Left ventricle myocardium superior (tissue), 1 donor: ENCODE results near the gene DNAJC5G. TPM values are rescaled to one million over a fixed set of nuclear protein-coding genes. Genes with fewer than 3 reads are reported as not detected.

ENCODE experiments used
- ATAC-seq: fragments of 200-7000 bp; cut with Tn5 transposase; one replicate; pipeline ENCODE4 v1.9.1; 2020; ENCODE audit warnings: mild to moderate bottlenecking, moderate library complexity
- DNase-seq: peaks from one replicate; pipeline ENCODE4 v3.0.0-alpha.2; 2020
- intact Hi-C: fragments of 100-400 bp; cut with micrococcal nuclease; formaldehyde crosslinking; loops from one replicate; pipeline ENCODE4 v1.11.0; 2022
- total RNA-seq: library from RNA; stranded (reverse); fragmentation: NEBNext Ultra II Directional; extraction: Animal tissue kit (Norgen Biotek cat#: 25700); gene quantifications from one replicate; pipeline ENCODE4 v1.2.1, GENCODE V29; 2021
- donor health status: DM: no; HTN: yes; CAD: no; lungs with severe emphysema.

The DNAJC5G gene
- total RNA-seq, 1 donor from 2014 or later: 2.1 TPM

DNA sequence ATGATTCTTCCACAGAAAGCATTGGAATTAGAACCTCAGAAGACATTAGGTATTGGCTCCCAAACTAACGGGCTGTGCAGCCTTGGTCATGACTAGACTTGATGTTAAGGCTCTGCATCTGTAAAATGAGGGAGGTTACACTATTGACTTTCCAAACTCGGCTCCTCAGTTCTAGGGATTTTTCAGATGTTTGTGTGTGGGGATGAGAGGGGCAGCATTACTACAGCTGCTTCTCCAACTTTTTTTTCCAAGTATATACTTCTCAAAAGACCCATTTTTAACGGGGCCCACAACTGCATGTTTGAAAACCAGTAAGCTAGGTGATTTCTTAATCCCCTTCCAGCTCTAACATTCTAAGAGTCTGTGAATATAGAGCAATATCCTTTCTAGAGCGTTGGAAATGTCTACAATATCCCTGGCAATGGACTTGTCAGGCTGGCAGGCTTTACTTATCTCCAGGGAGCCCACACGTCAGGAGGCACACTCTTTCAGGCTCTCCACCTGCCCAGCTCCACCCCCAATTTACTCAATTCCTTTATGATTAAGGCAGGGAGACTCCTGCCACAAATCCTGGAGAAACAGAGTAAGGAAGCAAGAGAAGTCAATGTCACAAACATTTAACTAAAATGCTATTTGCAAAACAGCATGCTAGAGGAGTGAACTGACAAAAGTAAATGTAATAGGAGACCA, 48.5 kb downstream of the DNAJC5G start:
- ATAC-seq: peak; percentile 1
- DNase-seq: no peak
- intact Hi-C loops: no loop called here

DNA sequence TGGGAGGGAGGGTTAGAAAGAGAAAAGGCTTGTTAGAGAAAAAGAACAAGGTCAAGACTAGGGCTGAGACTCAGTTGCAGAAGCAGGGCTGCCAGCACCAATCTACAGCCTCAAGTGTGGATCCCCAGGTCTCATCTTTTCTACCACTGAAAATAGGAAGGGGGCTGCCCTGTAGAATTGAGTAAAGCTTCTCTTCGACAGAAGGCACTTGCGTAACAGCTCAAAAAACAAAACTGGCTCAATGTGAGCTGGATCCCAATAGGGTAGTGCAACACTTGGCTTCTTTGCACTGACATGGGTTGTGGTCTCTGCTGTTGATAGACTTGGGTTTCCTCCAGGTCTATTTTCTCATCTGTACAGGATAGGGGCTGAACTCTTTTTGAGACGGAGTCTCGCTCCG, 49.5 kb downstream of the DNAJC5G start:
- intact Hi-C loops: no loop called here
- DNase-seq (no peak), ATAC-seq (no peak)

Other genes with a start within 250 kb of the DNAJC5G start
- 30.9 TPM for gene TMEM214, start 242.5 kb upstream of the DNAJC5G start, total RNA-seq
- 9.4 TPM for gene AGBL5, start 223.8 kb upstream of the DNAJC5G start, total RNA-seq
- 374 TPM for gene OST4, start 203.8 kb upstream of the DNAJC5G start, total RNA-seq
- 15.7 TPM for gene EMILIN1, start 196.8 kb upstream of the DNAJC5G start, total RNA-seq
- 4.0 TPM for gene KHK, start 188.7 kb upstream of the DNAJC5G start, total RNA-seq
- 0.87 TPM for gene CGREF1, start 156.3 kb upstream of the DNAJC5G start, total RNA-seq
- gene ABHD1, start 151.6 kb upstream of the DNAJC5G start, total RNA-seq: 2.0 TPM
- 51.1 TPM for gene PREB, start 140.8 kb upstream of the DNAJC5G start, total RNA-seq
- gene PRR30, start 136.0 kb upstream of the DNAJC5G start, total RNA-seq: not detected
- 0.10 TPM for gene TCF23, start 126.4 kb upstream of the DNAJC5G start, total RNA-seq
- gene ATRAID, start 63.4 kb upstream of the DNAJC5G start, total RNA-seq: 112 TPM
- gene SLC5A6, start 63.2 kb upstream of the DNAJC5G start, total RNA-seq: 13.3 TPM
- gene CAD, start 58.1 kb upstream of the DNAJC5G start, total RNA-seq: 8.5 TPM
- 9.4 TPM for gene SLC30A3, start 12.4 kb upstream of the DNAJC5G start, total RNA-seq
- gene TRIM54, start 7.0 kb downstream of the DNAJC5G start, total RNA-seq: 291 TPM
- gene UCN, start 33.0 kb downstream of the DNAJC5G start, total RNA-seq: 0.55 TPM
- gene MPV17, start 47.7 kb downstream of the DNAJC5G start, total RNA-seq: 47.2 TPM
- 19.8 TPM for gene GTF3C2, start 81.3 kb downstream of the DNAJC5G start, total RNA-seq
- 40.9 TPM for gene EIF2B4, start 94.9 kb downstream of the DNAJC5G start, total RNA-seq
- gene SNX17, start 95.2 kb downstream of the DNAJC5G start, total RNA-seq: 61.2 TPM
- gene ZNF513, start 105.3 kb downstream of the DNAJC5G start, total RNA-seq: 6.5 TPM
- 38.8 TPM for gene PPM1G, start 134.2 kb downstream of the DNAJC5G start, total RNA-seq
- gene NRBP1, start 153.2 kb downstream of the DNAJC5G start, total RNA-seq: 53.1 TPM
- not detected for gene KRTCAP3, start 166.9 kb downstream of the DNAJC5G start, total RNA-seq
- gene IFT172, start 214.3 kb downstream of the DNAJC5G start, total RNA-seq: 22.4 TPM
- 1.8 TPM for gene FNDC4, start 219.8 kb downstream of the DNAJC5G start, total RNA-seq
- not detected for gene GCKR, start 221.4 kb downstream of the DNAJC5G start, total RNA-seq